ENCODE results near the gene PIAS3. TPM values are rescaled to one million over a fixed set of nuclear protein-coding genes. Genes with fewer than 3 reads are reported as not detected.
A peak's percentile ranks its signal among the peaks of the same experiment; 100 is the strongest.

The PIAS3 gene
- total and polyA plus RNA-seq, 4 donors = 1.7 to 6.3 (median 4.0) TPM

- no peak for TF ChIP-seq CTCF (IDR thresholded peaks at IDR 0.05; ENCODE audit: low read depth, low read length, missing input control)
- no peak for TF ChIP-seq FOXA2 (IDR thresholded peaks at IDR 0.05)
- no peak for TF ChIP-seq GABPA (IDR thresholded peaks at IDR 0.05 in 1 of 2, conservative IDR thresholded peaks at IDR 0.05 in 1 of 2)
- no peak for TF ChIP-seq ATF3 (IDR thresholded peaks at IDR 0.05)
- TF ChIP-seq HNF4G (IDR thresholded peaks at IDR 0.05) = no peak
- TF ChIP-seq TAF1 (conservative IDR thresholded peaks at IDR 0.05) = no peak
- no peak for TF ChIP-seq YY1 (IDR thresholded peaks at IDR 0.05)
- no peak for TF ChIP-seq NR2F2 (IDR thresholded peaks at IDR 0.05)
- TF ChIP-seq EGR1 (IDR thresholded peaks at IDR 0.05; ENCODE audit: low read depth in 2 of 2) = no peak
- TF ChIP-seq JUND (IDR thresholded peaks at IDR 0.05) = no peak
- TF ChIP-seq RXRA (IDR thresholded peaks at IDR 0.05) = no peak
- TF ChIP-seq SP1 (IDR thresholded peaks at IDR 0.05) = no peak
- TF ChIP-seq MAX (IDR thresholded peaks at IDR 0.05) = no peak
Observed at GRCh38 chr1:145847827-145848226, 11.1 kb downstream of the PIAS3 start (continued).

GRCh38 chr1:145846201-145846612 lies 12.7 kb downstream of the PIAS3 start:
- Histone ChIP-seq H3K9ac (ENCODE audit: low read depth in 1 of 2, low read length in 2 of 2) (no peak overlapping the region), H3K4me3 (ENCODE audit: low read depth in 1 of 3, low read length in 3 of 3) (peak overlapping the region in 2 of 3 donors; percentile 29 to 63), H3K27me3 (ENCODE audit: control insufficient read depth in 4 of 4, insufficient read depth in 4 of 4, low read length in 3 of 4) (no peaks in the 10 kb centered on the region), H3K4me1 (ENCODE audit: control insufficient read depth in 4 of 4, insufficient read depth in 4 of 4, low read length in 3 of 4) (peaks cover 5 to 13% (median 11%) of the 10 kb centered on the region in 4 donors), H3K36me3 (ENCODE audit: control insufficient read depth in 4 of 4, insufficient read depth in 3 of 4, low read depth in 1 of 4, low read length in 3 of 4) (peaks cover 8 to 39% (median 30%) of the 10 kb centered on the region in 4 donors), H3K9me3 (ENCODE audit: control insufficient read depth in 4 of 4, low read length in 3 of 4) (no peaks in the 10 kb centered on the region), H3K27ac (ENCODE audit: low read depth in 1 of 2, low read length in 2 of 2) (peak overlapping the region in 1 of 2 donors; percentile 1)
- 75% methylated on average over 3 of the region's 3 CpGs for WGBS
- TF ChIP-seq RAD21 (IDR thresholded peaks at IDR 0.05) (peak; percentile 6 to 61), SP1 (IDR thresholded peaks at IDR 0.05) (no peak), CTCF (IDR thresholded peaks at IDR 0.05; ENCODE audit: low read depth, low read length, missing input control) (peak; percentile 52)
- DNase-seq (ENCODE audit: low spot score) = no peak

- peak; percentile 85 for DNase-seq (ENCODE audit: low spot score)
- WGBS = 2% methylated on average over 50 of the region's 50 CpGs
- Histone ChIP-seq H3K9ac (ENCODE audit: low read depth in 1 of 2, low read length in 2 of 2) (peak within 1 kb of the TSS in 1 of 2 donors; percentile 5), H3K4me3 (ENCODE audit: low read depth in 1 of 3, low read length in 3 of 3) (peak within 1 kb of the TSS in 2 of 3 donors; percentile 29 to 63), H3K27me3 (ENCODE audit: control insufficient read depth in 4 of 4, insufficient read depth in 4 of 4, low read length in 3 of 4) (no peaks in the 10 kb centered on the region), H3K36me3 (ENCODE audit: control insufficient read depth in 4 of 4, insufficient read depth in 3 of 4, low read depth in 1 of 4, low read length in 3 of 4) (peaks cover 10 to 40% (median 32%) of the 10 kb centered on the region in 4 donors), H3K27ac (ENCODE audit: low read depth in 1 of 2, low read length in 2 of 2) (peak within 1 kb of the TSS in 1 of 2 donors; percentile 1), H3K9me3 (ENCODE audit: control insufficient read depth in 4 of 4, low read length in 3 of 4) (no peaks in the 10 kb centered on the region), H3K4me1 (ENCODE audit: control insufficient read depth in 4 of 4, insufficient read depth in 4 of 4, low read length in 3 of 4) (peaks cover 5 to 13% (median 11%) of the 10 kb centered on the region in 4 donors)
- TF ChIP-seq HNF4G (IDR thresholded peaks at IDR 0.05) (no peak), CTCF (IDR thresholded peaks at IDR 0.05; ENCODE audit: low read depth, low read length, missing input control) (peak; percentile 77), NR2F2 (IDR thresholded peaks at IDR 0.05) (no peak), YY1 (IDR thresholded peaks at IDR 0.05) (peak; percentile 84), RXRA (IDR thresholded peaks at IDR 0.05) (peak; percentile 16 to 18), RAD21 (IDR thresholded peaks at IDR 0.05) (peak; percentile 74 to 84), TAF1 (conservative IDR thresholded peaks at IDR 0.05) (no peak)
Observed at GRCh38 chr1:145845514-145846161, 13.2 kb downstream of the PIAS3 start, which contains the start of gene NUDT17. Gene NUDT17 (plus strand): TSS chr1:145845630. CDS start chr1:145845641, 11 bp downstream.
